Activated gamma-delta T cell (primary cell): ENCODE results near the gene PKNOX2.

Experiments used
- DNase-seq: peaks from one replicate; lab custom pipeline; 2025; lab: John Stamatoyannopoulos, UW

The PKNOX2 gene

GRCh38 chr11:125441648-125442410 lies 277.3 kb downstream of the PKNOX2 start:
- no peak for DNase-seq

- no peak for DNase-seq
Observed at GRCh38 chr11:125442946-125443345, 278.4 kb downstream of the PKNOX2 start.

- DNase-seq, result no peak
Observed at GRCh38 chr11:125443767-125444311, 279.3 kb downstream of the PKNOX2 start.

- no peak for DNase-seq
Observed at GRCh38 chr11:125445731-125446130, 281.2 kb downstream of the PKNOX2 start.

GRCh38 chr11:125446279-125446678 lies 281.7 kb downstream of the PKNOX2 start:
- DNase-seq, result no peak

- no peak for DNase-seq
Observed at GRCh38 chr11:125447721-125448120, 283.2 kb downstream of the PKNOX2 start.

GRCh38 chr11:125448136-125448535 lies 283.6 kb downstream of the PKNOX2 start:
- no peak for DNase-seq

GRCh38 chr11:125449565-125449964 lies 285.0 kb downstream of the PKNOX2 start:
- DNase-seq, result no peak

GRCh38 chr11:125451400-125452124 lies 287.0 kb downstream of the PKNOX2 start:
- DNase-seq, result no peak

GRCh38 chr11:125452125-125452470 lies 287.5 kb downstream of the PKNOX2 start:
- no peak for DNase-seq

- no peak for DNase-seq
Observed at GRCh38 chr11:125454047-125454446, 289.5 kb downstream of the PKNOX2 start.

- DNase-seq, result no peak
Observed at GRCh38 chr11:125455851-125456250, 291.3 kb downstream of the PKNOX2 start.

GRCh38 chr11:125457814-125458343 lies 293.3 kb downstream of the PKNOX2 start:
- DNase-seq, result no peak

- DNase-seq, result no peak
Observed at GRCh38 chr11:125460275-125460674, 295.7 kb downstream of the PKNOX2 start.

GRCh38 chr11:125463590-125464269 lies 299.2 kb downstream of the PKNOX2 start:
- DNase-seq, result no peak

- no peak for DNase-seq
Observed at GRCh38 chr11:125464270-125464662, 299.7 kb downstream of the PKNOX2 start.

- DNase-seq, result no peak
Observed at GRCh38 chr11:125464666-125465065, 300.1 kb downstream of the PKNOX2 start.

- no peak for DNase-seq
Observed at GRCh38 chr11:125465255-125465654, 300.7 kb downstream of the PKNOX2 start.

- DNase-seq, result no peak
Observed at GRCh38 chr11:125465701-125466100, 301.1 kb downstream of the PKNOX2 start.

- no peak for DNase-seq
Observed at GRCh38 chr11:125468025-125468424, 303.5 kb downstream of the PKNOX2 start.

- no peak for DNase-seq
Observed at GRCh38 chr11:125468852-125469251, 304.3 kb downstream of the PKNOX2 start.

GRCh38 chr11:125470355-125470754 lies 305.8 kb downstream of the PKNOX2 start:
- no peak for DNase-seq
